SK-N-SH (cell line): ENCODE results near the gene CPLX3. TPM values are rescaled to one million over a fixed set of nuclear protein-coding genes. Genes with fewer than 3 reads are reported as not detected.

Experiments used
- CTCF ChIA-PET: fragments of 300-600, 350-600 bp; formaldehyde crosslinking; extraction: SDS; loops from one replicate; lab custom pipeline; 2021; lab: Yijun Ruan, JAX
- POLR2A ChIA-PET: fragments of 350-600 bp; sonication (Branson Sonifier 250); formaldehyde crosslinking; extraction: SDS; loops from one replicate; lab custom pipeline; 2020; ENCODE audit warnings: antibody characterized with exemption, inconsistent platforms; lab: Yijun Ruan, JAX
- DNase-seq: peaks from one replicate; pipeline ENCODE4 v3.0.0; 2012
- H2AFZ ChIP-seq: fragments of 200-600 bp; sonication (generic); 2 replicates; pipeline ENCODE4 v1.8.1; 2016; ENCODE audit warnings: antibody characterized with exemption, mild to moderate bottlenecking, low read depth
- H3F3A ChIP-seq: fragments of 200-600 bp; sonication (generic); replicated peaks from 2 replicates; pipeline ENCODE3; 2016; ENCODE audit warnings: antibody characterized with exemption, mild to moderate bottlenecking; ENCODE audit not compliant: insufficient read depth
- H3K27ac ChIP-seq, 2 experiments: fragments of 200-500 bp in 1 of 2; fragments of 200-600 bp in 1 of 2; sonication (Bioruptor generic) in 1 of 2; sonication (generic), shearing (Covaris generic) in 1 of 2; 2 replicates each; pipeline versions ENCODE4 v1.5.1 to v1.6.1; 2014 to 2016; ENCODE audit warnings: low read depth in 2 of 2, inconsistent platforms in 1 of 2, low read length in 1 of 2, mild to moderate bottlenecking in 1 of 2, mixed read lengths in 1 of 2
- H3K27me3 ChIP-seq: fragments of 200-600 bp; sonication (generic), shearing (Covaris generic); 2 replicates; pipeline ENCODE4 v1.6.1; 2016; ENCODE audit warnings: mixed run types; ENCODE audit not compliant: insufficient read depth
- H3K36me3 ChIP-seq, 2 experiments: fragments of 200-500 bp in 1 of 2; fragments of 200-600 bp in 1 of 2; sonication (Bioruptor generic) in 1 of 2; sonication (generic) in 1 of 2; replicated peaks in 1 of 2; 2 replicates each; pipeline versions ENCODE3 to v1.5.1; 2014 to 2016; ENCODE audit warnings: low read length in 1 of 2, mild to moderate bottlenecking in 1 of 2; ENCODE audit not compliant: insufficient read depth in 2 of 2, control insufficient read depth in 1 of 2
- H3K4me1 ChIP-seq, 2 experiments: fragments of 200-500 bp in 1 of 2; fragments of 200-600 bp in 1 of 2; sonication (Bioruptor generic) in 1 of 2; sonication (generic), shearing (Covaris generic) in 1 of 2; 2 replicates each; pipeline versions ENCODE4 v1.5.1 to v1.6.1; 2014 to 2016; ENCODE audit warnings: low read depth in 1 of 2, low read length in 1 of 2, mixed run types in 1 of 2; ENCODE audit not compliant: insufficient read depth in 2 of 2, control insufficient read depth in 1 of 2
- H3K4me2 ChIP-seq: fragments of 200-600 bp; sonication (generic), shearing (Covaris generic); 2 replicates; pipeline ENCODE4 v1.6.1; 2017; ENCODE audit warnings: mixed run types
- H3K4me3 ChIP-seq, 2 experiments: fragments of 200-500 bp in 1 of 2; fragments of 200-600 bp in 1 of 2; sonication (Bioruptor generic) in 1 of 2; sonication (generic), shearing (Covaris generic) in 1 of 2; 2 replicates each; pipeline versions ENCODE4 v1.5.1 to v1.8.1; 2014 to 2016; ENCODE audit warnings: low read depth in 2 of 2, inconsistent platforms in 1 of 2, low read length in 1 of 2, mild to moderate bottlenecking in 1 of 2, mixed read lengths in 1 of 2, moderate library complexity in 1 of 2
- H3K79me2 ChIP-seq: fragments of 200-600 bp; sonication (generic); 2 replicates; pipeline ENCODE4 v1.8.1; 2017; ENCODE audit warnings: mild to moderate bottlenecking; ENCODE audit not compliant: insufficient read depth
- H3K9ac ChIP-seq: fragments of 200-600 bp; sonication (generic); 2 replicates; pipeline ENCODE4 v1.6.1; 2017; ENCODE audit warnings: mixed run types
- H3K9me2 ChIP-seq: fragments of 200-600 bp; sonication (generic); 2 replicates; pipeline ENCODE4 v1.6.1; 2017; ENCODE audit warnings: mixed run types
- H3K9me3 ChIP-seq: fragments of 200-600 bp; sonication (generic); 2 replicates; pipeline ENCODE4 v1.6.1; 2017; ENCODE audit warnings: mixed run types, mild to moderate bottlenecking, moderate library complexity
- H4K20me1 ChIP-seq: fragments of 200-600 bp; sonication (generic); 2 replicates; pipeline ENCODE4 v1.6.1; 2017; ENCODE audit warnings: mild to moderate bottlenecking, mixed run types; ENCODE audit not compliant: insufficient read depth
- CTCF ChIP-seq: fragments of 200-600 bp; sonication (generic); IDR thresholded peaks from 2 replicates; pipeline ENCODE4 v1.6.1; 2017; ENCODE audit warnings: antibody characterized with exemption, mild to moderate bottlenecking, moderate library complexity
- EP300 ChIP-seq, 2 experiments: IDR thresholded peaks; 2 replicates each; pipeline versions ENCODE4 v1.4.0 to v1.6.1; 2012; ENCODE audit warnings: borderline replicate concordance in 1 of 2, low read depth in 1 of 2, low read length in 1 of 2
- FOXM1 ChIP-seq: IDR thresholded peaks from 2 replicates; pipeline ENCODE4 v1.4.0; 2012; ENCODE audit warnings: low read depth, mild to moderate bottlenecking
- GABPA ChIP-seq: IDR thresholded peaks from 2 replicates; pipeline ENCODE4 v1.4.0; 2012; ENCODE audit warnings: low read depth, mild to moderate bottlenecking
- IRF3 ChIP-seq: fragments of 150-350 bp; IDR thresholded peaks from 2 replicates; pipeline ENCODE4 v1.6.1; 2016; ENCODE audit warnings: mild to moderate bottlenecking, low read depth, low read length
- MAX ChIP-seq: IDR thresholded peaks from 2 replicates; pipeline ENCODE4 v1.4.0; 2012; ENCODE audit warnings: low read depth
- MEF2A ChIP-seq: IDR thresholded peaks from 2 replicates; pipeline ENCODE4 v1.4.0; 2012; ENCODE audit warnings: low read depth, borderline replicate concordance
- MXI1 ChIP-seq: IDR thresholded peaks from 2 replicates; pipeline ENCODE4 v1.6.1; 2012; ENCODE audit warnings: mild to moderate bottlenecking, low read depth, low read length, improper control_type of control experiment
- NRF1 ChIP-seq: IDR thresholded peaks from 2 replicates; pipeline ENCODE4 v1.6.1; 2012; ENCODE audit warnings: low read depth, mild to moderate bottlenecking, low read length
- RCOR1 ChIP-seq: fragments of 150-350 bp; IDR thresholded peaks from 2 replicates; pipeline ENCODE4 v1.6.1; 2017; ENCODE audit warnings: antibody characterized with exemption, low read length
- SIN3A ChIP-seq: IDR thresholded peaks from 2 replicates; pipeline ENCODE4 v1.6.1; 2012; ENCODE audit warnings: low read depth, mild to moderate bottlenecking, low read length, moderate library complexity, borderline replicate concordance
- USF2 ChIP-seq: fragments of 150-350 bp; IDR thresholded peaks from 2 replicates; pipeline ENCODE4 v1.6.1; 2017; ENCODE audit warnings: antibody characterized with exemption, low read length, low read depth, borderline replicate concordance
- WGBS: methylation state at CpG from one replicate; pipeline ENCODE4 v1.1.6; 2017; ENCODE audit warnings: low lambda C conversion rate; 5-methylcytosine and 5-hydroxymethylcytosine counted together
- polyA plus RNA-seq, 3 experiments: library from polyadenylated mRNA; depleted of rRNA; stranded (reverse); fragments of >200 nt; gene quantifications; 2 replicates each; pipeline ENCODE4 v1.2.3, GENCODE V29; 2012

CPLX3 gene
- polyA plus RNA-seq, 1 of the 3 experiments (the other 2 are of a cell fraction) = not detected

GRCh38 chr15:74820056-74820455 lies 6.4 kb upstream of the CPLX3 start:
- Histone ChIP-seq H4K20me1 (no peaks in the 10 kb centered on the region), H3K4me2 (no peak overlapping the region), H3F3A (no peaks in the 10 kb centered on the region), H3K4me1 (peaks cover 0 to 40% of the 10 kb centered on the region in 2 experiments; a peak in 1 of 4 replicates), H3K27ac (no peak overlapping the region), H3K9me2 (no peaks in the 10 kb centered on the region), H3K36me3 (no peaks in the 10 kb centered on the region), H3K9me3 (no peaks in the 10 kb centered on the region), H3K4me3 (no peak overlapping the region), H3K79me2 (no peaks in the 10 kb centered on the region), H2AFZ (no peak overlapping the region), H3K9ac (no peak overlapping the region), H3K27me3 (0 out of 2 replicates have a peak, but pooled peaks cover under 1% of the 10 kb centered on the region)
- CTCF ChIA-PET = interaction anchor here (0.8 to 2.6 kb wide), 9 partner anchors 10 to 81 kb away, joined by 3 to 10 read pairs (median 4); no protein-coding TSS in a partner anchor
- no peak for DNase-seq
- TF ChIP-seq GABPA (no peak), FOXM1 (no peak), USF2 (no peak), RCOR1 (no peak), EP300 (IDR thresholded peaks at IDR 0.05; ENCODE audit: borderline replicate concordance in 1 of 2, low read depth in 1 of 2, low read length in 1 of 2) (no peak), NRF1 (no peak), CTCF (no peak), MXI1 (no peak), MAX (no peak), IRF3 (no peak)
- POLR2A ChIA-PET = interaction anchor here (1.2 kb wide), 1 partner anchor 80 kb away, joined by 4 read pairs; no protein-coding TSS in a partner anchor
- WGBS = 61% methylated on average over 2 of the region's 5 CpGs

GRCh38 chr15:74821091-74821789 lies 5.2 kb upstream of the CPLX3 start:
- Histone ChIP-seq H3K27ac (no peak overlapping the region; a peak in 1 of 4 replicates), H3K4me3 (no peak overlapping the region), H3K79me2 (no peaks in the 10 kb centered on the region), H3F3A (no peaks in the 10 kb centered on the region), H3K9me3 (no peaks in the 10 kb centered on the region), H3K9ac (no peak overlapping the region), H3K36me3 (no peaks in the 10 kb centered on the region), H3K4me2 (no peak overlapping the region), H4K20me1 (no peaks in the 10 kb centered on the region), H3K9me2 (no peaks in the 10 kb centered on the region), H3K27me3 (peaks cover 11% of the 10 kb centered on the region; the same call in 1 of the 2 replicates), H2AFZ (no peak overlapping the region), H3K4me1 (peaks cover 0 to 34% of the 10 kb centered on the region in 2 experiments; a peak in 1 of 4 replicates)
- TF ChIP-seq MEF2A (no peak), EP300 (IDR thresholded peaks at IDR 0.05; ENCODE audit: borderline replicate concordance in 1 of 2, low read depth in 1 of 2, low read length in 1 of 2) (no peak), SIN3A (no peak)
- ChIA-PET POLR2A (interaction anchor here (0.8 kb wide), 1 partner anchor 35 kb away, joined by 6 read pairs; no protein-coding TSS in a partner anchor), CTCF (interaction anchor here (1.3 to 2.6 kb wide), 6 partner anchors 9 to 80 kb away, joined by 3 to 10 read pairs (median 6); no protein-coding TSS in a partner anchor)
- 56% methylated on average over 9 of the region's 11 CpGs for whole genome bisulfite sequencing
- peak; percentile 56 for DNase-seq
